Esophagus muscularis mucosa (tissue), 3 donors: ENCODE data around the gene ST6GALNAC3.

Experiments
- CTCF ChIP-seq, 3 experiments: fragments of 200-600 bp in 2 of 3; fragments of 450-650 bp in 1 of 3; sonication (generic) in 2 of 3; IDR thresholded peaks; one replicate each; pipeline ENCODE4 v1.5.1; 2017 to 2019; ENCODE audit warnings: antibody characterized with exemption in 3 of 3, mild to moderate bottlenecking in 2 of 3, moderate library complexity in 1 of 3
- EP300 ChIP-seq: sonication (generic); formaldehyde crosslinking; IDR thresholded peaks from one replicate; pipeline ENCODE4 v1.6.1; 2017; ENCODE audit warnings: antibody characterized with exemption

GRCh38 chr1:76281306-76281705 is 206.8 kb downstream of the ST6GALNAC3 start:
- TF ChIP-seq CTCF (IDR thresholded peaks at IDR 0.05) = no peak
- TF ChIP-seq EP300 = no peak
